ENCODE measurements around the gene MIER2.
"Not testable (repeated sequence)": the region's sequence is repeated elsewhere in the genome, so short reads cannot be mapped to it uniquely, and the experiment has no call there.

The MIER2 gene

DNA sequence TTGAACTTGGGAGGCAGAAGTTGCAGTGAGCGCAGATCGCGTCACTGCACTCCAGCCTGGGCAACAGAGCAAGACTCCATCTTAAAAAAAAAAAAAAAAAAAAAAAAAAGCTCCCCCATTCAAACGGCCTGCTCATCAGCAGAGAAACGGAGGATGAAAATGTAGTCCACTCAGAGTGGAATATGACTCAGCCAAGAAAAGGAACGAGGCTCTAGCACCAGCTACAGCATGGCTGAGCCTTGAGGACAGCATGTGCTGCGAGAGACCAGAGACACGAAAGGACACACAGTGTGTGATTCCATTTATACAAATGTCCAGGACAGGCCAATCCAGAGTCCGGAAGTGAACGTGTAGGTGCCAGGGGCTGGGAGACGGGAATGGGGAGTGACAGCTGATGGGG is 18.1 kb upstream of the MIER2 start:
- no peak for DNase-seq (ENCODE audit: low read depth in 3 of 3, low spot score in 1 of 3)

DNA sequence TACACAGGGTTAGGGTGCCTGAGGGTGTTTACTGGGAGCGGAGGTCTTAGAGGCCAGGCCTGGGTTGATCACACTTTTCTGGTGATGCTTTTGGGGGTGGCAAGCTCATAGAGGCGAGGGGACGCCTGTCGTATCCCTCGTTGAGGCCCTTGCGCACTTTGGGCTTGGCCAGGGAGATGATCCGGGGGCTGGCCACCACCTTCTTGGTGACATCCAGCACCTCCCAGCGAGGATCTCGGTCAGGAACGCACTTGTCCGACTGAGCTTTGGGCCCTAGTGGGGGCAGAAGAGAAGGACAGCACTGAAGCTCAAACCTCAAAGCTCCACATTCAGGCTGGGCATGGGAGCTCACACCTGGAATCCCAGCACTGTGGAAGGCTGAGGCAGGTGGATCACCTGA is 17.6 kb upstream of the MIER2 start:
- DNase-seq (ENCODE audit: low read depth in 3 of 3, low spot score in 1 of 3) = no peak

DNA sequence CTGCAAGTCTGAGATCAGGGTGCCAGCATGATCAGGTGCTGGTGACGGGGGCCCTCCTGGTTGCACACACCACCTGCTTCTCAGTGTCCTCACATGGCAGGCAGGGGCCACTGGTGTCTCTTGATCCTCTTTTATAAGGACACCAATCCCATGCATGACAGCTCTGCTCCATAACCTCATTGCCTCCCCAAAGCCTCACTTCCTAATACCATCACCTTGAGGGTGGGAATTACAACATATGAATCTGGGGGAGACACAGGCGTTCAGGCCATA is 15.0 kb upstream of the MIER2 start:
- no peak for DNase-seq (ENCODE audit: low read depth in 3 of 3, low spot score in 1 of 3)

GRCh38 chr19:355536-355935 is 10.9 kb upstream of the MIER2 start:
- DNase-seq (ENCODE audit: low read depth in 3 of 3, low spot score in 1 of 3) = not testable (repeated sequence)

GRCh38 chr19:355134-355533 is 10.5 kb upstream of the MIER2 start:
- DNase-seq (ENCODE audit: low read depth in 3 of 3, low spot score in 1 of 3) = no peak

DNA sequence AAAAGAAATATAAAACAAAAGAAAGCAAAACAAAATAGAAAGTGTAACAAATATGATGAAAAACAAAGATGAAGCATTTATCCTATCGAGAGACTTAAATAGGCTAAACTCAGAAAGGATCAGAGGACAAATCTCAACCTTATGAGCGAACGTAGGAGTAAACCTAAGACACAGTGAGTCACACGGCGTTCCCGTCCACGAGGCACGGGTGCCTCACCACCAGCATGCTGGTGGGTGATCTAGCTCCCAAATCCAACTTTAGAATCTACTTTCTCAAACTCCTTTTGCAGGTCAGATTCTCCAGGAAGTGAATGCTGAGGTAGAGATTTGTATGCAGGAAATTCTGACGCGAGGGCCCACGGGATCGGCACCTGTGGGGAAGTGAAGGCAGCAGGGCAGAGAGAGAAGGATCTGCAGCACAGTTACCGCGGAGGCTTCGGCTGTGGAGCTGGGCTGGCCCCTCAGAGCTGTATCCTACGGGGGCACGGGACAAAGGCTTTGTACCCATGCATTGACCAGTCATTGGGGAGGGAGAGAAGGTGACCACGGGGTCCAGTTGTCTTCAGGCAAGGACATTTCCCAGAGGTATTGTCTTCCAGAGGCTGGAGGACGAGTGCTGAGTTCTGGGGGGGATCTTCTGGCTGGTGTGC is 7.5 kb upstream of the MIER2 start:
- DNase-seq (ENCODE audit: low read depth in 3 of 3, low spot score in 1 of 3) = no peak

GRCh38 chr19:347946-348861 is 3.6 kb upstream of the MIER2 start:
- DNase-seq (ENCODE audit: low read depth in 3 of 3, low spot score in 1 of 3) = no peak

DNA sequence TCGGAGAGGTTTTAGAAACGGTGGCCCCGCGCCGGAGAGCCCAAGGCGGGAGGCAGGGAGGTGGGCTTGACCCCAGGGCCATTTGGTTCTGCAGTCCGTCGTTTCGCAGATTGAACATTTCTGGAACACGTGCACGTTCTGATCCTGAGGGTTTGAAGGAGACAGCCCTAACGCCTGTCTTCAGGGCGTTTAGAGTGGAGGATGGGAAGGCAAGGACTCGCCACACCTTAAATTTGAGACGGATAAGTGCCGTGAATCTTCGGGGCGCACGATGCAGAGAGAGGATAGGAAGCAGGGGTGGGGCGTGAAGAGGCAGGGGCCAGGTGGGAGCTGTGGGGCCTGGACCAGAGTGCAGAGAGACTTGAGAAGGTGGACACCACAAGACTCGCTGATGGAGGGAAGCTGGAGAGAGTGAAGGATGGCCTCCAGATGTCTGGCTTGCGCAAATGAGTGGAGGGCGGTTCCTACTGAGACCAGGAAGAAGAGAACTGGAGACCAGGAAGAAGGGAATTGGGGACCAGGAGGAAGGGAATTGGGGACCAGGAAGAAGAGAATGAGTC is 804 bp upstream of the MIER2 start:
- DNase-seq (ENCODE audit: low read depth in 3 of 3, low spot score in 1 of 3) = no peak

DNA sequence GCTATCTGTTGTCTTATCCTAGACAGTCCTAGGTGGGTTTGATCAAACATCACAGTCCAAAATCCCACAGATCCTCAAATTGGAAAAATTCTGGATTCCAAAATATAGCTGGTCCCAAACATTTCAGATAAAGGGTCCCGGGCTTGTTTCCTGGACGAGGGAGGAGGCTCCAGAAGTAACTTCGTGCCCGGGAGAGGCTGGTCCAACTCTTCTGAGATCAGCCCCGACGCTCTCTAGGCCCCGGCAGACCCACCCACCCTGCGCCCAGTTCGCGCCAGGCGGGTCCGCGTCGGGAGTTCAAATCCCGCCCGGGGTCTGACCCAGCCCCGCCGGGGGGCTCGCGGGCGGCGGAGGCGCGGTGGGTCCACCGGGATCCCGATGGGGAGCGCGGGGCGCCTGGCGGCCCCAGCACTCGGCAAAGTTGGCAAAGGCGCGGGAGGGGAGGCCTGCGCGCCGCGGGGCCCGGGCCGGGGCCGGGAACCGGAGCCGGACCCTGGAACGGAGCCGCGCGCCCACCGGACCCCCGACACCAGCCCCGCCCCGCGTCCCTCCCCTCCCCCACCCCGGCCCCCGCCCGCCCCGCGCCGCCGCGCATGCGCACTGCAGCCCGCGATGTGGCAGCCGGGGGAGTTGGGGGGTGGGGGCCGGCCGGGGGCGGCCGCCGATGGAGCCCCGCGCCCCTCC is 513 bp downstream of the MIER2 start:
- peak in 2 of 3 donors; percentile 21 to 28 for DNase-seq (ENCODE audit: low read depth in 3 of 3, low spot score in 1 of 3)

- no peak for DNase-seq (ENCODE audit: low read depth in 3 of 3, low spot score in 1 of 3)
These were observed 1.1 kb downstream of the MIER2 start for GRCh38 chr19:343451-343931.

GRCh38 chr19:342801-343421 is 1.7 kb downstream of the MIER2 start:
- DNase-seq (ENCODE audit: low read depth in 3 of 3, low spot score in 1 of 3) = no peak

GRCh38 chr19:342128-342455 is 2.5 kb downstream of the MIER2 start:
- DNase-seq (ENCODE audit: low read depth in 3 of 3, low spot score in 1 of 3) = no peak

GRCh38 chr19:341386-342127 is 3.0 kb downstream of the MIER2 start:
- no peak for DNase-seq (ENCODE audit: low read depth in 3 of 3, low spot score in 1 of 3)

DNA sequence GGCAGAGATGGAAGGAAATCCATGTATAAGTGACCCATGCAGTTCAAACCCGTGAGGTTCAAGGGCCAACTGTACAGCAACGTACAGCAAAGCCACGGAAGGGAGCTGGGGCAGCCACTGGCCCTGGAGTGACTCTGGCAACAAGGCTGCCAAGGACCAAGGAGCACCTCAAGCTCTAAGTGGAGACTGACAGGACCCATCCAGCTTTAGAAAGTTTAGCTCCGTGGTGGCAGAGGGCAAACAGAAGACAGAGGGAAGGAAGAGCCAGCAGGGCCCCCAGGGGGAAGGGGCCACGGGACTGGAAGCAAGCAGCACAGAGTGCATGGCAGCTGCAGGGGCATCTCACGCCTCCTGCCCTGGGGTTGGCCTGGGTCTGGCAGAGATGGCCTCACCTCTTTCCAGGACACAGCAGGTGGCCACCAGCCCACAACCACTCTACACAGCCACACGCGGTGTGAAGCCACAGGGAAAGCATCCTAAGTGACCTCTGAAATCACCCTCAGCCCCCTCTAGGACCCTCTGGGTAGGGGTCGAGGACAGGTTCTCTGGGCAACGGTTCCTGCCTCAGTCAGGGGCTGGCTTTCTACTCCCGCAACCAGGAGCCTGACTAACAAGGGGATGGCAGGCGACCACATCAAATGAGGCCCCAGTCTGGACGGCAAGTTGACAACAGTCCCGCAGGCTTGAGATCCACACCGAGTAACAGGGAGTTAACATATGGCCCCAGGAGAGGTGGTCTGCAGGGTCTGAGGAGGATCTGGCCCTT is 3.8 kb downstream of the MIER2 start:
- DNase-seq (ENCODE audit: low read depth in 3 of 3, low spot score in 1 of 3) = no peak

DNA sequence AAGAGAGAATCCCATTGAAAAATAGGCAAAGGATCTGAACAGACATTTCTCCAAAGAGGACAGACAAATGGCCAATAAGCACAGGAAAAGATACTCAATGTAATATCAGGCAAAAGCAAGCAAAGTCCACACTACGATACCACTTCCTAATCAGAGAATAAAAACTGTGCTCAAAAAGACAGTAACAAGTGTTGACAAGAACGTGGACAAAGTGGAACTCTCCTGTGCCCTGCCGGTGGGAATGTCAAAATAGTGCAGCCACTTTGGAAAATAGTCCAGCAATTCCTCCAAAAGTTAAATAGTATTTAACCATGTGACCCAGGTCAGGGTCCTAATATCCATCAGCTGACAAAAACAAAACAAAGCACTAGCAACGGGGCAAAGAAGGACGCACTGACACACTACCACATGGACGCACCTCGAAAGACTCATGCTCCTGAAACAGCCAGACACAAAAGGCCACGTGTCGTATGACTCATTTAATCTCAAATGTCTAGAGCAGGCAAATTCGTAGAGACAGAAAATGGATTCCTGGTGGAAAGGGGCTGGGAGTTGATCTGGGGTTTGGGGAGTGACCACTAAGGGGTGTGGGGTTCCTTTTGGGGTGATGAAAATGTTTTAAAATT is 5.2 kb downstream of the MIER2 start:
- DNase-seq (ENCODE audit: low read depth in 3 of 3, low spot score in 1 of 3) = no peak

DNA sequence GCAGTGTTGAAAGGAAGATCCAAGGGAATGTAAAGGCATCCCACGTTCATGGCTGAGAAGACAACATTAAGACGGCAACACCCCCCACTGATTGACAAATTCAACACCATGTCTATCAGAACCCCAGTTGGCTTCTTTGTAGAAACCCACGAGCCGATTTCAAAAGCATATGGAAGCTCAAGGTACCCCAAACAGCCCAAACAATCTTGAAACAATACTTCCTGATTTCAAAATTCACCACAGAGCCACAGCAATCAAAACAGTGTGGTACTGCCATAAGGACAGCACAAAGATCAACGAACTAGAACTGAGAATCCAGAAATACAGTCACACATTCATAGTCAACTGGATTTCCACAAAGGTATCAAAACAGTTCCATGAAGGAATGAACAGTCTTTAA is 6.2 kb downstream of the MIER2 start:
- no peak for DNase-seq (ENCODE audit: low read depth in 3 of 3, low spot score in 1 of 3)

- DNase-seq (ENCODE audit: low read depth in 3 of 3, low spot score in 1 of 3) = no peak
These were observed 8.5 kb downstream of the MIER2 start for GRCh38 chr19:336067-336614.

GRCh38 chr19:335486-336066 is 9.0 kb downstream of the MIER2 start:
- DNase-seq (ENCODE audit: low read depth in 3 of 3, low spot score in 1 of 3) = no peak

DNA sequence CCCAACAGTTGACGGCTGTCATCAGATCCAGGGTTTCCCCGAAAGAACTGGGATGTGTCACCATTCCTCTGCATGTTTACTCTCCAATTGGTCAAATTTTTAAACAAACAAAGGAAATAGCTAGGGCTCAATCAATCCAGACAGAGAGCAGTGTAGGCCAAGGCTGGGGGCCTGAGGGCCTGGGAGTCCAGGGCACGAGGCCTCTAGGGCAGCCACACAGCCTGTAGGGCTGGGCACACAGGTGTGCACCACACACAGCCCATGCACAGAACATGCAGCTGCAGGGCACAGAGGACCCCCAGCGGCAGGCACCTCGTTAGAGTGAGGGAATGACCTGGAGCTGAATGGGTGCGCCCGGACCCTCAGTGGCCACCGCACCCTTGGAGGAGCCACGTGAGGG is 9.5 kb downstream of the MIER2 start:
- DNase-seq (ENCODE audit: low read depth in 3 of 3, low spot score in 1 of 3) = no peak

Measured in stimulated activated CD4-positive, alpha-beta T cell treated with anti-CD3 and anti-CD28 coated beads, TNF-alpha, amount 100 ng/mL, for 1 hour (primary cell).